Activated T-cell treated with anti-CD3 and anti-CD28 coated beads, Interleukin-2, amount 50 U/mL, for 72 hours (primary cell): ENCODE data around the gene PPIE. TPM values are rescaled to one million over a fixed set of nuclear protein-coding genes. Genes with fewer than 3 reads are reported as not detected.
"Not testable (repeated sequence)": the region's sequence is repeated elsewhere in the genome, so short reads cannot be mapped to it uniquely, and the experiment has no call there.

ENCODE experiments used
- ATAC-seq, 2 donors: fragments of 150-1000 bp; cut with Tn5 transposase; replicated peaks in 1 of 2; 2 replicates each; pipeline ENCODE4 v1.10.0; 2021; ENCODE audit warnings: moderate library complexity in 2 of 2, mild to moderate bottlenecking in 1 of 2
- DNase-seq, 2 donors: peaks; one replicate each; pipeline ENCODE4 v3.0.0; 2021 to 2022; ENCODE audit warnings: mixed read lengths in 1 of 2
- H3K27ac Mint-ChIP-seq: one replicate; pipeline ENCODE4 v1.8.0; 2022; ENCODE audit warnings: mild to moderate bottlenecking, moderate library complexity, mixed read lengths
- H3K27me3 Mint-ChIP-seq: one replicate; pipeline ENCODE4 v1.8.0; 2022; ENCODE audit warnings: low read depth, mixed read lengths
- H3K36me3 Mint-ChIP-seq, 2 donors: one replicate each; pipeline ENCODE4 v1.8.0; 2022; ENCODE audit warnings: mixed read lengths in 2 of 2, mild to moderate bottlenecking in 1 of 2; ENCODE audit not compliant: insufficient read depth in 2 of 2
- H3K4me1 Mint-ChIP-seq: one replicate; pipeline ENCODE4 v1.8.0; 2022; ENCODE audit warnings: low read depth, mixed read lengths
- H3K4me3 Mint-ChIP-seq, 2 donors: one replicate each; pipeline ENCODE4 v1.8.0; 2022; ENCODE audit warnings: mild to moderate bottlenecking in 2 of 2, mixed read lengths in 2 of 2, moderate library complexity in 2 of 2
- H3K9me3 Mint-ChIP-seq, 2 donors: one replicate each; pipeline ENCODE4 v1.8.0; 2022; ENCODE audit warnings: mixed read lengths in 2 of 2
- total RNA-seq, 2 donors: library from RNA; stranded (reverse); gene quantifications; one replicate each; pipeline ENCODE4 v1.2.3, GENCODE V29; 2022

The PPIE gene
- total RNA-seq, 2 donors from 2014 or later = 47.3 to 54.6 TPM

- DNase-seq = no peak
- no peaks in the 10 kb centered on the region for H3K9me3 Mint-ChIP-seq
- H3K27ac Mint-ChIP-seq = no peak overlapping the region
- H3K4me3 Mint-ChIP-seq = no peak overlapping the region
- H3K4me1 Mint-ChIP-seq = no peaks in the 10 kb centered on the region
- ATAC-seq = no peak
- H3K27me3 Mint-ChIP-seq = no peaks in the 10 kb centered on the region
- peaks cover 2 to 20% of the 10 kb centered on the region in 2 donors for H3K36me3 Mint-ChIP-seq
Observed at GRCh38 chr1:39755965-39756659, 17.4 kb downstream of the PPIE start.

GRCh38 chr1:39757501-39757900, 18.8 kb downstream of the PPIE start:
- H3K36me3 Mint-ChIP-seq = peaks cover 0 to 16% of the 10 kb centered on the region in 2 donors
- H3K9me3 Mint-ChIP-seq = no peaks in the 10 kb centered on the region
- H3K4me3 Mint-ChIP-seq = no peak overlapping the region
- DNase-seq = no peak
- ATAC-seq = no peak
- no peaks in the 10 kb centered on the region for H3K4me1 Mint-ChIP-seq
- no peaks in the 10 kb centered on the region for H3K27me3 Mint-ChIP-seq
- no peak overlapping the region for H3K27ac Mint-ChIP-seq

DNA sequence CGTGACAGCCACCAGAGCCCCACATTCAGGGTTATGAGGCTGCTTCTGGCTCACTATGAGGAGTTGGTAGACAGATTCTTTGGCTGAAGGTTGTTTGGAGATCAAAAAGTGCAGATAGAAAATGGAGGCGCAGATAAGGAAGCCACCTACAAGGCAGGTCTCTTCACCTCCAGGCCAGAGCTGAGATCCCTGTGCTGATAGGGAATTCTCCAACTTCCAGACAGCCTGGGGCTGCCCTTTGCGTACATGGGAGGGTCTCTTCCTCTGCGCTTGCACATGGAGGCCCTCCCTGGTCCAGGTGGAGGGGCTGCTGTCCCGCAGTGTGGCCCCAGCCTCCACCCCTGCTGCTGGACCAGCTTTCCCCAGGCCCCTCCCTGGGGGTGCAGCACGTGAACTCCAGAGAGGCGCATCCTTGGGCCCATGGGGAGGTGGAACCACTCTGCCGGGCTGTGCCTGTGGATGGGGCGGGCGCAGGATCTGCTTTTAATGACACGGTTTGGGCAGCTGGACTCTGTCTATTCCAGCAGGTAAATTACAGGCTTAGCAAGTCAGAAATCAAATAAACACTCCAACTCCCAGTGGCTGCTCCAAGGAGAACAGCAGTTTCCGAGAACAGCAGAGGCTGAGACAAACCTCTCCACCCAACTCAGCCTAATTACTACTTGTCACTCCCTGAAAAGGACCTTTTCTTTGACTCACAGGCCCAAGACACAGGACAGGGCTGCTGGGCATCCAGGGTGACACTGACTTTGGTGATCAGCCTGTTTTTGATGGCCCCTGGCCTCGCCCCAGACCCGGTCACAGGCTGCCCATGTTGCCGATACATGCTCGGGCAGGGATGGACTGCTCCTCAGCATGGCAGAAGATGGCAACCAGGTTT, 20.1 kb downstream of the PPIE start:
- Mint-ChIP-seq H3K9me3 (no peaks in the 10 kb centered on the region), H3K36me3 (peaks cover 0 to 13% of the 10 kb centered on the region in 2 donors), H3K27me3 (no peaks in the 10 kb centered on the region), H3K4me1 (no peaks in the 10 kb centered on the region), H3K27ac (no peak overlapping the region), H3K4me3 (no peak overlapping the region)
- DNase-seq (no peak), ATAC-seq (no peak)

GRCh38 chr1:39759436-39759726, 20.7 kb downstream of the PPIE start:
- Mint-ChIP-seq H3K27ac (no peak overlapping the region), H3K4me3 (no peak overlapping the region), H3K36me3 (peaks cover 0 to 9% of the 10 kb centered on the region in 2 donors), H3K9me3 (no peaks in the 10 kb centered on the region), H3K27me3 (no peaks in the 10 kb centered on the region), H3K4me1 (no peaks in the 10 kb centered on the region)
- ATAC-seq = no peak
- DNase-seq = no peak

DNA sequence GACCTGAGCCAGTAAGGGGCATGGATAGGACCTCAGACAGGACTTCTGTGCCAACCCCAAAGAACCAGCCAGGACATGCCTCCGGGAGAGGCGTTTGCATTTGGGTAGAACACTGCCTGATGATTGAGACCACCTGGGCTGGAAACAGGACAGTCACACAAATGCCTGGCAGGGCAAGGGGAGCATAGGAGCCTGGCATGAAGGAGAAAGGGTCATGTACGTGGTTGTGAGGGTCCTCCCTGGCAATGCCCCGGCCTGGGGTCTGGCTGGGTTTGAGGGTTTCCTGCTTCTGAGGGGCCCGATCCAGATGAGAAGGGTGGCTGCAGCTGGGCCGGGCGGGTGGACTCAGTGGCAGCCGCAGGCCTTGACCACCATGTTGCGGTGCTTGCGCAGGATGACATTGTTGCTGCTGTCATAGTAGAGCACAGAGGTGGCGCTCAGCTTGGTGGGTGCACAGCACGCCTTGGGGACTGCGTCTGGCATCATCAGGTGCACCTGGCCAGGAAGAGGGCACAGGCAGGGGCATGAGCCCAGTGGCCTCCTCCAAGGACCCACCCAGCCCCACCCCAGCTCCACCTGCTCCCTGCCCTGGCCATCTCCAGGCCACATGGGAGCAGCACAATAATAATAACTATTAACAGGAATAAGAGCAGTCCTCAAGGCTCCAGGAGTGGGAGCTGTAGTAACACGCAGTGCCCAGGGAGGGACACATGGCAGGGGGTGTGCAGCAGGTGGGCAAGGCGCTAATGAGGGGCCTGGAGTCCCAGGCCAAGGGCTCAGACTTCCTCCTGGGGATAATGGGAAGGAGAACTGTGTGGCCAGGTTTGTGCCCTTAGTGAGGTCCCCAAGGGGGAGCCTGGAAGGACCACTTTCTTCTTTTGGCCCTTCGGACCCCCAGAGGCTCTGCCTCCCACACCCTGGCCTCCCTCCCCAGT, 21.7 kb downstream of the PPIE start:
- Mint-ChIP-seq H3K27me3 (no peaks in the 10 kb centered on the region), H3K4me1 (no peaks in the 10 kb centered on the region), H3K36me3 (peaks cover 0 to 7% of the 10 kb centered on the region in 2 donors), H3K4me3 (no peak overlapping the region), H3K9me3 (no peaks in the 10 kb centered on the region), H3K27ac (no peak overlapping the region)
- DNase-seq (no peak), ATAC-seq (no peak)

DNA sequence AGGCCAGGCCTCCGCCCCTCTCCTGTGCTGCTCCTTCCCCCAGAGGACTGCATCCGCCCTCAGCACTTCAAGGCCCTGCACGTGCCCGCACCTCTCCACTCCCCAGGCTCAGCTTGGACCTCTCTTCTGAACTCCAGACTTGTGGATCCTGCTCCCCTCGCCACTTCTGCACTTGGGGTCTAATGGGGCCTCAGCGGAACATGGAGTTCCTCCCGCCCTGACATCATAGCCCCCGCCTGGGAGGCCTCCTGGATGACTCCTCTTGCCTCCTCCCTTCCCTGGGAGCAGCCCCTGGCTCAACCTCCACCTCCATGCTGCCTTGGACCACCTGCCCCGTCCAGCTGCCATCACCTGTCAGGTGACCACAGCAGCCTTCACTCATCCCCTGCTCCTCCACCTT, 22.3 kb downstream of the PPIE start:
- Mint-ChIP-seq H3K27me3 (no peaks in the 10 kb centered on the region), H3K4me3 (no peak overlapping the region), H3K9me3 (no peaks in the 10 kb centered on the region), H3K4me1 (no peaks in the 10 kb centered on the region), H3K36me3 (peaks cover 0 to 7% of the 10 kb centered on the region in 2 donors), H3K27ac (no peak overlapping the region)
- DNase-seq = no peak
- no peak for ATAC-seq

GRCh38 chr1:39761557-39762260, 23.0 kb downstream of the PPIE start:
- Mint-ChIP-seq H3K4me3 (no peak overlapping the region), H3K27ac (no peak overlapping the region), H3K4me1 (no peaks in the 10 kb centered on the region), H3K9me3 (no peaks in the 10 kb centered on the region), H3K27me3 (no peaks in the 10 kb centered on the region), H3K36me3 (peaks cover 0 to 4% of the 10 kb centered on the region in 2 donors)
- DNase-seq (no peak), ATAC-seq (no peak)

GRCh38 chr1:39762550-39763540, 24.2 kb downstream of the PPIE start:
- Mint-ChIP-seq H3K4me1 (no peaks in the 10 kb centered on the region), H3K36me3 (no peaks in the 10 kb centered on the region), H3K27ac (no peak overlapping the region), H3K9me3 (no peaks in the 10 kb centered on the region), H3K27me3 (no peaks in the 10 kb centered on the region), H3K4me3 (no peak overlapping the region)
- no peak for ATAC-seq
- no peak for DNase-seq

- not testable (repeated sequence) for H3K4me3 Mint-ChIP-seq, DNase-seq, ATAC-seq, H3K27me3 Mint-ChIP-seq, H3K36me3 Mint-ChIP-seq, H3K4me1 Mint-ChIP-seq, H3K9me3 Mint-ChIP-seq, H3K27ac Mint-ChIP-seq
Observed at GRCh38 chr1:39763619-39764374, 25.1 kb downstream of the PPIE start.

GRCh38 chr1:39764512-39764911, 25.8 kb downstream of the PPIE start:
- not testable (repeated sequence) for H3K36me3 Mint-ChIP-seq, H3K9me3 Mint-ChIP-seq, H3K4me3 Mint-ChIP-seq, H3K27ac Mint-ChIP-seq, DNase-seq, H3K4me1 Mint-ChIP-seq, H3K27me3 Mint-ChIP-seq, ATAC-seq

DNA sequence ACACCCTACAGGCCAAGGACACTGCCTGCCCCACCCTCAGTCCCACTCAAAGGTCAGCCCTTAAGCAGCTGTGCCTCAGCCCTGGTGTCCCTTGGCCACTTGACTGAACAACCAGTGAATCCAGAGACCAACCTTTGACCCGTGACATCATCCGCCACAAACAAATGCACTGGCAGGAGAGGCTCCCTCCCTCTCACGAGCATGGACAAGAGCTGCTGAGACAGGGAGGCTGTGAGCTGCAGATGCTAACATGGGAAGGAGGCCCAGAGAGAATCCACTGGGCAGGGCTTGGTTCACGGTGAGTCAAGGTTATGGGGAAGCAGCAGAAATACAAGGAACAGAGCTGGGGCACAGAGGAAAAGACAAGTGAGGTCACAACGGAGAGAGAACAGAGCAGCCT, 27.8 kb downstream of the PPIE start:
- ATAC-seq, H3K27ac Mint-ChIP-seq: not testable (repeated sequence)

More for the DNA sequence above, 27.8 kb downstream of the PPIE start:
- H3K4me3 Mint-ChIP-seq, H3K4me1 Mint-ChIP-seq, H3K9me3 Mint-ChIP-seq, H3K27me3 Mint-ChIP-seq, H3K36me3 Mint-ChIP-seq, DNase-seq: not testable (repeated sequence)
